Activated naive CD8-positive, alpha-beta T cell treated with anti-CD3 and anti-CD28 coated beads, Interleukin-2, amount 10 ng/mL, durations not matched to agents 7 days and 5 days (primary cell): Measurements from ENCODE around the gene EIF3L. TPM values are rescaled to one million over a fixed set of nuclear protein-coding genes. Genes with fewer than 3 reads are reported as not detected.

Experiments
- ATAC-seq: fragments of 150-1000 bp; cut with Tn5 transposase; one replicate; pipeline ENCODE4 v1.10.0; 2021; ENCODE audit warnings: low read depth, moderate library complexity
- POLR2A ChIA-PET: fragments of 350-600 bp; sonication (Branson Sonifier 250); formaldehyde crosslinking; loops from one replicate; lab custom pipeline; 2021; ENCODE audit warnings: antibody characterized with exemption; lab: Charles Lee
- DNase-seq: peaks from one replicate; pipeline ENCODE4 v3.0.0; 2021
- H3K27ac Mint-ChIP-seq: one replicate; pipeline ENCODE4 v1.8.0; 2022; ENCODE audit warnings: mild to moderate bottlenecking, mixed read lengths
- H3K27me3 Mint-ChIP-seq: one replicate; pipeline ENCODE4 v1.8.0; 2022; ENCODE audit warnings: mild to moderate bottlenecking, moderate library complexity, mixed read lengths
- H3K36me3 Mint-ChIP-seq: one replicate; pipeline ENCODE4 v1.8.0; 2021; ENCODE audit warnings: mild to moderate bottlenecking, mixed read lengths
- H3K4me1 Mint-ChIP-seq: one replicate; pipeline ENCODE4 v1.8.0; 2021; ENCODE audit warnings: mixed read lengths
- H3K4me3 Mint-ChIP-seq: one replicate; pipeline ENCODE4 v1.8.0; 2022; ENCODE audit warnings: mild to moderate bottlenecking, moderate library complexity, mixed read lengths
- H3K9me3 Mint-ChIP-seq: one replicate; pipeline ENCODE4 v1.8.0; 2021; ENCODE audit warnings: mixed read lengths
- total RNA-seq, 2 experiments: library from RNA; stranded (reverse); gene quantifications; one replicate each; pipeline ENCODE4 v1.2.3, GENCODE V29; 2021

EIF3L gene
- total RNA-seq, 2 experiments from 2014 or later, result 328 to 368 TPM

DNA sequence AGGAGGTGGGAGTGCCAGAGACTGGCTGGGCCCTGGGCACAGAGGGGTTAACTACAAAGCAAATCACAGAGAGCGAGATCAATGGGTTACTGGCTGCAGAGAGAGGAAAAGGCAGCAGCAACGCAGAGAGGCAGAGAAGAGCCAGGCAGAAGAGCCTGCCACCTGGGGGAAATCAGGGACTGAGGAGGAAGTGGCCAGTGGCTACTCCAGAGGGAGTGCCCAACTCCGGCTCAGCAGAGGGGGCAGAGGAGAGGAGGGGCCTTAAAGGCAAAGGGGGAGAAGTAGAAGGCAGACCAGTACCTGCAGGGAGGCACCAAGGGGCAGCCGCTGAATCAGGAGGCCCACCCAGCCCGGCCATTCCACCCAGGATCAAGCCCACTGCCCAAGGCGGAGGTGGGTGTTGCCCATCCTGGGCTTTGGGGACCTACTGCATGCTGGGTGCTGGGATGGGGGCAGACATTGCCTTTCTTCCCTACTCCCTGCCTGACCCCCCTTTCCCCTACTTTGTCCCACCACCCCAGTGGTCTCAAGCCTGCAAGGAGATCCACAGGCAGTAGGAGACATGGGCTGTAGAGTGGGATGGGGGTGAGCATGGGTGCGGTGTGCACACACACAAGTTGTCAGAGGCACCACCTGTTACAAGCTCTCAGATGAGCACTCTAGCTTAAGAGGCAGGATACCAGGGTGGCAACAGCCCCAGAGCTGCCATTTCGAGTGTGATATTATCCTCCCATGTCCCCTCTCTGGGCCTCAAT lies 27.0 kb upstream of the EIF3L start:
- Mint-ChIP-seq H3K4me3 (no peak overlapping the region), H3K4me1 (peaks cover 17% of the 10 kb centered on the region), H3K9me3 (no peaks in the 10 kb centered on the region), H3K27ac (no peak overlapping the region), H3K27me3 (peaks cover 32% of the 10 kb centered on the region), H3K36me3 (no peaks in the 10 kb centered on the region)
- DNase-seq, result no peak
- no peak for ATAC-seq
- POLR2A ChIA-PET, result interaction anchor here (1.0 to 1.1 kb wide), 2 partner anchors 14 to 22 kb away, joined by 3 to 4 read pairs; partner anchors contain the start of genes ANKRD54 and GCAT

DNA sequence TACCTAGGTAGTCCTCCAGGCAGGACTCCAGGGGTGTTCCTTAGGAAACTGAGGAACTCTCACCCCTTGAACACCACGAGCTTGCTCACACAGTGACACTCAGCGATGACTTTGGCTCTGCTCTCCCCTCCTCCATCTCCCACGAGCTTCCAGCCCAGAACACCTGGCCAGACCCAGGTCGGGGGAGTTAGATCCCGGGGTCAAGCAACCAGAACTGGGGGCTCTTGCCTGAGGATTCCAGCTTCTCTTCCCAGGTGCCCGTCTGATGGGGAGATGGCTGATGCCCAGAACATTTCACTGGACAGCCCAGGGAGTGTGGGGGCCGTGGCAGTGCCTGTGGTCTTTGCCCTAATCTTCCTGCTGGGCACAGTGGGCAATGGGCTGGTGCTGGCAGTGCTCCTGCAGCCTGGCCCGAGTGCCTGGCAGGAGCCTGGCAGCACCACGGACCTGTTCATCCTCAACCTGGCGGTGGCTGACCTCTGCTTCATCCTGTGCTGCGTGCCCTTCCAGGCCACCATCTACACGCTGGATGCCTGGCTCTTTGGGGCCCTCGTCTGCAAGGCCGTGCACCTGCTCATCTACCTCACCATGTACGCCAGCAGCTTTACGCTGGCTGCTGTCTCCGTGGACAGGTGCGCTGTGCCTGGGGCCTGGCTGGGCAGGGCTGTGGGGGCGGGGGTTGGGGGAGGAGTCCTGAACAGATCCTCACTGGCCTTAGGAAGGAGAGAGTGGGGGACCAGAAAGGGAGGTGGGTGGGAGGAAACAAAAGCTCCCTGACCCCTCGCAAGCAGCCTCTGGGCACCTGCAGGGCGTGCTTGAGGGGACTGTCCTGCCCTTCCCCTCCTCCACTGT lies 25.9 kb upstream of the EIF3L start, which contains the start of gene GALR3:
GALR3 (plus strand) TSS at position 249 of the 852 bp plus-strand sequence; CDS start at position 274, 25 bp downstream.
- Mint-ChIP-seq H3K4me3 (peak within 1 kb of the TSS; percentile 79), H3K27me3 (peaks cover 32% of the 10 kb centered on the region), H3K9me3 (no peaks in the 10 kb centered on the region), H3K36me3 (peaks cover 4% of the 10 kb centered on the region), H3K4me1 (peaks cover 14% of the 10 kb centered on the region), H3K27ac (no peak within 1 kb of the TSS)
- POLR2A ChIA-PET, result interaction anchor here (1.1 to 1.5 kb wide), 3 partner anchors 16 to 25 kb away, joined by 3 to 4 read pairs (median 3); partner anchors contain the start of genes ANKRD54, EIF3L and GCAT
- ATAC-seq (no peak), DNase-seq (no peak)

DNA sequence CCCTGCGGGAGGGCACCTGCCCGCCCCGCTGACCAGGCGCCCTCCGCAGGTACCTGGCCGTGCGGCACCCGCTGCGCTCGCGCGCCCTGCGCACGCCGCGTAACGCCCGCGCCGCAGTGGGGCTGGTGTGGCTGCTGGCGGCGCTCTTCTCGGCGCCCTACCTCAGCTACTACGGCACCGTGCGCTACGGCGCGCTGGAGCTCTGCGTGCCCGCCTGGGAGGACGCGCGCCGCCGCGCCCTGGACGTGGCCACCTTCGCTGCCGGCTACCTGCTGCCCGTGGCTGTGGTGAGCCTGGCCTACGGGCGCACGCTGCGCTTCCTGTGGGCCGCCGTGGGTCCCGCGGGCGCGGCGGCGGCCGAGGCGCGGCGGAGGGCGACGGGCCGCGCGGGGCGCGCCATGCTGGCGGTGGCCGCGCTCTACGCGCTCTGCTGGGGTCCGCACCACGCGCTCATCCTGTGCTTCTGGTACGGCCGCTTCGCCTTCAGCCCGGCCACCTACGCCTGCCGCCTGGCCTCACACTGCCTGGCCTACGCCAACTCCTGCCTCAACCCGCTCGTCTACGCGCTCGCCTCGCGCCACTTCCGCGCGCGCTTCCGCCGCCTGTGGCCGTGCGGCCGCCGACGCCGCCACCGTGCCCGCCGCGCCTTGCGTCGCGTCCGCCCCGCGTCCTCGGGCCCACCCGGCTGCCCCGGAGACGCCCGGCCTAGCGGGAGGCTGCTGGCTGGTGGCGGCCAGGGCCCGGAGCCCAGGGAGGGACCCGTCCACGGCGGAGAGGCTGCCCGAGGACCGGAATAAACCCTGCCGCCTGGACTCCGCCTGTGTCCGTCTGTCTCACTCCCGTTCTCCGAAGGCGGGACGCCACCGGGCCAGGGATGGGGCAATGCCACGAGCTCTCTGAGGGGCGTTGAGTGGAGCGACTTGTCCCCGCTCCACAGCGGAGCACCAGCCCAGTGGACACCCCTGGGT lies 24.3 kb upstream of the EIF3L start:
- DNase-seq, result peak; percentile 66
- Mint-ChIP-seq H3K4me3 (peak overlapping the region; percentile 77), H3K4me1 (peaks cover 9% of the 10 kb centered on the region), H3K36me3 (peaks cover 8% of the 10 kb centered on the region), H3K9me3 (no peaks in the 10 kb centered on the region), H3K27me3 (peaks cover 23% of the 10 kb centered on the region), H3K27ac (peak overlapping the region; percentile 79)
- ATAC-seq, result peak; percentile 79
- POLR2A ChIA-PET, result interaction anchor here (0.5 to 1.5 kb wide), 6 partner anchors 17 to 157 kb away, joined by 3 to 5 read pairs (median 3); partner anchors contain the start of genes ANKRD54, EIF3L and GCAT

DNA sequence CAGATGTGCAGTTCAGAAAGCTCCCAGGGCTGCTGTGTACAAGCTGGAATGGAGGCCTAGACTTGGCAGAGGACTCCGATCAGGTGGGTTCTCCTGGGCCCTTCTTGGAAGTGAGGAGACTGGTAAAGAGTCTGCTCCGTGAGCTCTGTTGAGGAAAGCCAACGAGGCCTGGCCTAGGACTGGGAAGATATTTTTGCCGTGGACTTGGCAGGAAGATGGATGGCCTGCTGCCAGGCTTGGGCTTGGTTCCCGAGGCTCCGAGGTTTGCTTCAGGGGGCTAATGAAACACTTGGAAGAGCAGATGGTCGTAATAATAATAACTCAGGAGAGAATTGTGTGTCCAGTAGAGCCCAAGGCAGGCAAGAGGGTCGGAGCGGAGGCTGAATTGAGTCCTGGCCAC lies 22.2 kb upstream of the EIF3L start:
- ATAC-seq (no peak), DNase-seq (no peak)
- Mint-ChIP-seq H3K27me3 (peaks cover 6% of the 10 kb centered on the region), H3K4me1 (peaks cover 12% of the 10 kb centered on the region), H3K9me3 (no peaks in the 10 kb centered on the region), H3K27ac (no peak overlapping the region), H3K36me3 (peaks cover 8% of the 10 kb centered on the region), H3K4me3 (no peak overlapping the region)
- POLR2A ChIA-PET, result no interaction called here

DNA sequence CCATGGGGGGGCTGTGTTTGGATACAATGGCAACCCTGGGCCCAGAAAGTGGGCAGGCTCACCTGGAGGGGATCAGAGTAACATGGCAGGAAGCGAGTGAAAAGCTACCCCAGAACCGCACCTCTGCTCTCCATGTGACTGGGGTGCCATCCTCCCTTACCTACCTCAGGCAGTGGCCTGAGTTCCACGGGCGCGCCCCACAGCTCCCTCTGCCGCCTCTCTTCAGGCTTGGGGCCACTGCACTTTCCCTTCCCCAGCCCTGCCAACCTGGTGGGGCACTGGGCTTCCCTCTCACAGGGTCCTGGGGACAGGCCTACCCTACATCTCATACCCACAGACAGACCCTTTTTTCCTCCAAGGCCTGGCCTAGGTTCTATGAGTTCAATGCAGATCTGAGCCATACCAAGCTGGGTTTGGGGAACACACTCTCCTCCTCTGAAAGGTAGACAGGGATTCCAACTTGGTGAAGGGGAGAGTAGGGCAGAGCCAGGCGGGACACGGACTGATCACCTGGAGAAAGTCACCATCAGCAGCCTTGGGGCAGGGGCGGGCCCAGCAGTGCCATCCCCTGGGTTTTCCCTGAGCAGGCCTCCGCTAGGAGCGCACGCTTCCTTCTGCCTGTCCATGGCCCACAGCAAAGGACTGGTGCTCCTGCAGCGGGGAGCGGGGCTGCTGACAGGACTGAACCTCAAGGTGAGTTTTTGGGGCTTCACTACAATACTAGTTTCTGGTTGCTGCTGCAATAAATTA lies 19.0 kb upstream of the EIF3L start:
- H3K27me3 Mint-ChIP-seq, result no peaks in the 10 kb centered on the region
- no peak overlapping the region for H3K4me3 Mint-ChIP-seq
- peaks cover 8% of the 10 kb centered on the region for H3K4me1 Mint-ChIP-seq
- H3K27ac Mint-ChIP-seq, result no peak overlapping the region
- DNase-seq (no peak), ATAC-seq (no peak)
- H3K36me3 Mint-ChIP-seq, result peaks cover 13% of the 10 kb centered on the region
- no peaks in the 10 kb centered on the region for H3K9me3 Mint-ChIP-seq
- POLR2A ChIA-PET, result interaction anchor here (0.6 to 1.0 kb wide), 2 partner anchors 20 to 32 kb away, joined by 3 to 4 read pairs; no protein-coding TSS in a partner anchor

DNA sequence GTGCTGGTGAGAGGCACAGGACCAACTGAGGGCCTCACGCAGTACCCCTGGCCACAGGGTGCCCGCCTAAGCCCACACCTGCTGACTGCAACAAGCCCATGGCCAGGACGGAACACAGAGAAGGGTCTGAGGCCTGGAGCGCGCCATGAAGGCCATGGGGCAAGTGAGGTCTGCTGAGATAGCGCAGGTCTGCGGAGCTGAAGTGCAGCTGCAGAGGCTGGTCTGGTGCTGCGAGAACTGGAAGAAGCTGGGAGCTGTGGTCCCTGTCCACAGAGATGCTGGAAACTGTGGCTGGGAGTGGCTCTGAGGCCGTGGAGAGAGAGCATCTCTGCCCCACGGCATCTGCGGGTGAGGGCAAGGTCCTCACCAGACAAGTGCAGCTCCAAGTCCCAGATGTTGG lies 17.7 kb upstream of the EIF3L start:
- Mint-ChIP-seq H3K27ac (no peak overlapping the region), H3K36me3 (peaks cover 13% of the 10 kb centered on the region), H3K4me3 (no peak overlapping the region), H3K27me3 (no peaks in the 10 kb centered on the region), H3K9me3 (no peaks in the 10 kb centered on the region), H3K4me1 (peaks cover 5% of the 10 kb centered on the region)
- DNase-seq, result no peak
- no peak for ATAC-seq
- POLR2A ChIA-PET, result no interaction called here

DNA sequence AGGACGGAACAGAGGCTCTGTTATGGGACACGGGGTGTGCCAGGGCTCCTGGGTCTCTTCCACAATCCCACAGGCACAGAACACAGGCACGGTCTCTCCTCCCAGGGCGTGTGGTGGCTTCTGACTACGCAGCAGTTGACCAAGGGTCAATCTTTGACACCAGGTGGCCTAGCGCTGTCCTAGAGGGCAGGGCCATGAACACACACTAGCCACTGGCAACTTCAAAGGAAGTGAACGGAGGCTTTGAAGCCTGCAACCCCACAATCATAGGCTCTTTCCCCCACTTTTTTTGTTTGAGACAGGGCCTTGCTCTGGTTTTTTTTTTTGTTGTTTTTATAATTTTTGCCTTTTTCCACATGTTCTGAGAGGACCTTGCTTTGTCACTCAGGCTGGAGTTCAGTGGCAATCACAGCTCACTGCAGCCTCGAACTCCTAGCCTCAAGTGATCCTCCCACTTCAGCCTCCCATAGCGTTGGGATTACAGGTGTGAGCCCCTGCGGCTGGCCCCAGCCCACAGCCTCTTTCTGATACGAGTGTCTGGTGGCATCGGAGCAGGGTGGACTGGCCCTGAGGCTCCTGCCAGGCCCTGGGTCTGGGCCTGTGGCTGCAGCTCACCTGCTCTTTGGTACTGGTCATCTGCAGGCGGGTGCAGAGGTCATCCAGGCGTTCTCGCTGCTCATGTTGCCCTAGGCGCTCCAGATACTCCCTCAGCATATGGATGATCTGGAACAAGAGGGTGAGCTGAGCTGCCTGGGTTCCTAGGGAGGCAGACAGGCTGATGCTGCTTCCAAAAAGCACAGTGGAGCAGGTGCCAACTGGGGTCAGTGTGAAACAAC lies 17.0 kb upstream of the EIF3L start:
- POLR2A ChIA-PET, result no interaction called here
- Mint-ChIP-seq H3K36me3 (peaks cover 13% of the 10 kb centered on the region), H3K4me1 (peaks cover 5% of the 10 kb centered on the region), H3K27ac (no peak overlapping the region), H3K27me3 (no peaks in the 10 kb centered on the region), H3K9me3 (no peaks in the 10 kb centered on the region), H3K4me3 (no peak overlapping the region)
- ATAC-seq, result no peak
- no peak for DNase-seq

DNA sequence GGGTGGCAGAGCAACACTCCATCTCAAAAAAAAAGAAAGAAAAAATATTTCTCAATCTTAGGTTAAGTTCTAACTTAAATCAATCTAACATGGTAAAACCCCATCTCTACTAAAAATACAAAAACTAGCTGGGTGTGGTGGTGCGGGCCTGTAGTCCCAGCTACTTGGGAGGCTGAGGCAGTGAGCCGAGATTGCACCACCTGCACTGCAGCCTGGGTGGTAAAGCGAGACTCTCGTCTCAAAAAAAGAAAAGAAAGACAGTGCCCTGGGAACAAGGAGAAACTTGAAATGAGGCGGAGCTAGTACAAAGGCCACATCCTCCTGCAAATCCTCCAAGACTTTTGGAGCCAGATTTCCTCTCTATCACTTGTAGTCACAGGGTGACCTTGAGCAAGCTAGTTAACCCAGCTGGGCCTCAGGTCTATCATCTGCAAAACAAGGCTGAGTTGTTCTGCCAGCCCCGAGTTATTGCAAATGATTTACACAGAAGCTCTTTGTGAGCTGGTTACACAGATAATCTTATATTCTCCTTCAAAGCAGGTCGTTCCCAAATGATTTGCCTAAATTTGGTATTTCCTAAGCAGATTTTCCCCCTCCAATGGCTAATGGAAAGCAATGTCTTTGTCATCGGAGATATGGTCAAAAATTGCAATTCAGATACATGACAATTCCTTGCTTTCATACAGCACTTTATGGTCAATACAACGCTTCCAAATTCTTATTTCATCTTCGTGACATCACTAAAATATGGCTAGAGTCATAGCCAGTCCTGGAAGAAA lies 7.0 kb upstream of the EIF3L start:
- Mint-ChIP-seq H3K36me3 (peaks cover 11% of the 10 kb centered on the region), H3K27ac (no peak overlapping the region), H3K4me1 (peaks cover 11% of the 10 kb centered on the region), H3K4me3 (peak overlapping the region; percentile 90), H3K27me3 (no peaks in the 10 kb centered on the region), H3K9me3 (no peaks in the 10 kb centered on the region)
- ATAC-seq, result no peak
- no peak for DNase-seq
- POLR2A ChIA-PET, result no interaction called here

DNA sequence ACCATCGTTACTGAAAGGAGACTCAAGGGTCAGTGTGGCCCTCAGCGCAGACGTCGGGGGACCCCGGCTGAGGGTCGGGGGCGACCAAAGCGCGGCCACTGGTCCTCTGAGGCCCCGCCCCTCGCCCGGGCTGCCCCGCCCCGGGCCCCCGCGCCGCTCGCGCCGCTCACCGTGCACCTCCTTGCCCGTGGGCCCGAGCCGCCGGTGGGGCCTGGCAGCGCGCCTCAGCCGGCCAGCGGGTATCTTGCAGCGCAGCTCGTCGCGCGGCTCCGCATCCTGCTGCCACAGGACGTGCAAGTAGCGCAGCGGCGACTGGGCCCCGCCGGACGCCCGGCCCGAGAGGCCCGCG lies 5.5 kb upstream of the EIF3L start:
- peak; percentile 43 for ATAC-seq
- DNase-seq, result no peak
- H3K27me3 Mint-ChIP-seq, result no peaks in the 10 kb centered on the region

DNA sequence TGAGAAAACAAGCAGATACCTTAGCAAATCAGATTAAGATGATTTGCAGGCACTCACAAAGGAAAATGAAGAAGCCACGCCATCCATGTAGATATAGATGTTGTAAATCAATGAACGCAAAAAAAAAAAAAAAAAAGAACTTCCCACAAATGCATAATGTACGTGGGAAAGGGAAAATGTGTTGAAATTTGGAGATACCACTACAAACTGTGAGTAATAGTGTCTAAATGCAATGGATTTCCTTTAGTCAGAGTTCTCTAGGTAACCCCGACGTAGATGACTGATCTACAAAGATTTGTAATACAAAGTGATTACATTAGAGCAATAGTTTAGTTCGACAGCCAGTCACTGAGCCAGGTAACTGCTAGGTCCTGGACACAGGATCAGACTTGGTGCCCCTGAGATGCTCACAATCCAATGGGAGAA lies 4.3 kb upstream of the EIF3L start:
- POLR2A ChIA-PET, result interaction anchor here (0.7 to 1.9 kb wide), 14 partner anchors 8 to 837 kb away, joined by 3 to 9 read pairs (median 4); partner anchors contain the start of genes C22orf23, GALR3, GCAT and MICALL1

More for the DNA sequence above, 5.5 kb upstream of the EIF3L start:
- POLR2A ChIA-PET, result interaction anchor here (1.0 to 1.9 kb wide), 14 partner anchors 9 to 838 kb away, joined by 3 to 9 read pairs (median 4); partner anchors contain the start of genes C22orf23, GCAT, GGA1 and POLR2F
- peaks cover 20% of the 10 kb centered on the region for H3K4me1 Mint-ChIP-seq
- peaks cover 12% of the 10 kb centered on the region for H3K36me3 Mint-ChIP-seq
- H3K4me3 Mint-ChIP-seq, result peak overlapping the region; percentile 90
- H3K27ac Mint-ChIP-seq, result peak overlapping the region; percentile 83
- no peaks in the 10 kb centered on the region for H3K9me3 Mint-ChIP-seq

More for the DNA sequence above, 4.3 kb upstream of the EIF3L start:
- DNase-seq, result no peak
- H3K4me3 Mint-ChIP-seq, result peak overlapping the region; percentile 84
- no peaks in the 10 kb centered on the region for H3K27me3 Mint-ChIP-seq
- no peak for ATAC-seq
- H3K36me3 Mint-ChIP-seq, result peaks cover 6% of the 10 kb centered on the region
- H3K4me1 Mint-ChIP-seq, result peaks cover 22% of the 10 kb centered on the region
- H3K27ac Mint-ChIP-seq, result peak overlapping the region; percentile 82
- no peaks in the 10 kb centered on the region for H3K9me3 Mint-ChIP-seq
